ENCODE data around the gene FCHSD1. TPM values are rescaled to one million over a fixed set of nuclear protein-coding genes. Genes with fewer than 3 reads are reported as not detected.

FCHSD1 gene
- total and polyA plus RNA-seq, 2 of the 4 experiments (the other 2 are of a cell fraction) = 33.2 to 62.1 TPM

DNA sequence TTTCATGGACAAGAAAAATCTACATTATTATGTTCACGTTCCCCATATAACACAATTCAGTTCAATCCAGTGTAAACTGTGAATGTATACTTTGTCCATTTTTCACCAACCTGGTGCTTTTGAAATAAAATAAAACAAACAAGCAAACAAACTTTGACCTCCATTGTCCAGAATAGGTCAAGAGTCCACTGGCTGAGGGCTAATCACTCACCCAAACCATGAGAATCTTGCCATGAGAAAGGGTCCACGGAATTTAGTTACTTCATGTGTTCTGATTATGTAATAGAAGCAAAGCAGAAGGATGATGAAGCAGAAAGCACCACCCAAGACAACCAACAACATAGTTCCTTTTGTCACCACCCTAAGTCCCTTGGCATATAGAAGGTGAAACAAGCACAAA is 61.1 kb downstream of the FCHSD1 start:
- no TSS peak for BruUV-seq (replicated peaks)
- no CpG with 5 or more reads among the region's 2 CpGs for WGBS, 2 experiments (ENCODE audit: extremely low coverage in 2 of 2, insufficient read length in 1 of 2)
- Histone ChIP-seq H3K36me3 (ENCODE audit: control insufficient read depth, insufficient read depth, low read length) (peaks cover 2% of the 10 kb centered on the region; the same call in 1 of the 2 replicates), H2BK120ac (ENCODE audit: low read depth, low read length) (no peak overlapping the region), H3K4me2 (ENCODE audit: low read depth, low read length) (no peak overlapping the region), H3K27ac (ENCODE audit: insufficient read depth, low read length) (no peak overlapping the region), H4K5ac (ENCODE audit: low read depth, low read length) (no peak overlapping the region), H2BK20ac (ENCODE audit: low read depth, low read length) (no peak overlapping the region), H3K27me3 (ENCODE audit: control insufficient read depth, insufficient read depth, low read length) (no peaks in the 10 kb centered on the region), H2BK15ac (ENCODE audit: low read depth, low read length) (no peak overlapping the region), H3K9me1 (ENCODE audit: insufficient read depth, low read length) (no peaks in the 10 kb centered on the region), H3K4me3 (ENCODE audit: insufficient read depth, low read depth, low read length) (no peak overlapping the region), H2AFZ (replicated peaks; ENCODE audit: low read length, poor library complexity) (no peak overlapping the region), H3K56ac (ENCODE audit: extremely low read depth, insufficient read depth, low read length) (no peak overlapping the region), H2AK9ac (replicated peaks; ENCODE audit: low read depth, low read length, poor library complexity) (no peak overlapping the region), H2AK5ac (ENCODE audit: low read depth, low read length) (no peak overlapping the region), H3K18ac (ENCODE audit: low read depth, low read length) (no peak overlapping the region), H3K4ac (ENCODE audit: low read depth, low read length) (no peak overlapping the region), H3K14ac (replicated peaks; ENCODE audit: low read depth, low read length) (no peak overlapping the region), H4K20me1 (ENCODE audit: insufficient read depth, low read length) (no peaks in the 10 kb centered on the region), H3K4me1 (ENCODE audit: control insufficient read depth, insufficient read depth, low read length) (no peaks in the 10 kb centered on the region), H3K9me3 (ENCODE audit: control insufficient read depth, insufficient read depth, low read length) (no peaks in the 10 kb centered on the region), H3K9ac (ENCODE audit: low read depth, low read length) (no peak overlapping the region), H2BK5ac (ENCODE audit: low read depth, low read length, poor library complexity, severe bottlenecking) (no peak overlapping the region), H3K23ac (ENCODE audit: low read depth, low read length) (no peak overlapping the region), H3K79me1 (ENCODE audit: low read depth in 1 of 2, low read length in 2 of 2) (peaks cover 26 to 34% of the 10 kb centered on the region in 2 experiments), H4K91ac (ENCODE audit: insufficient read depth, low read depth, low read length) (no peak overlapping the region), H4K8ac (ENCODE audit: low read depth in 2 of 2, low read length in 2 of 2) (no peak overlapping the region)
- no peak for DNase-seq
- in situ Hi-C loops (cut with MboI; ENCODE audit: low sequenced_read_pairs) (loop anchor here (5.0 to 25.0 kb wide), 2 partner anchors 37 to 903 kb away; partner anchors contain the start of genes HARS1 and HARS2), dilution Hi-C loops (cut with HindIII; ENCODE audit: low sequenced_read_pairs, unreplicated experiment) (no loop called here), intact Hi-C loops (cut with micrococcal nuclease) (no loop called here)
- CTCF ChIA-PET = interaction anchor here (0.5 to 0.6 kb wide), 2 partner anchors 29 to 51 kb away, joined by 3 read pairs; partner anchors contain the start of gene DIAPH1
- no peak for ATAC-seq (ENCODE audit: low read depth)
- POLR2A ChIA-PET (ENCODE audit: unreplicated experiment) = no interaction called here
- TF ChIP-seq, protein P1, sequence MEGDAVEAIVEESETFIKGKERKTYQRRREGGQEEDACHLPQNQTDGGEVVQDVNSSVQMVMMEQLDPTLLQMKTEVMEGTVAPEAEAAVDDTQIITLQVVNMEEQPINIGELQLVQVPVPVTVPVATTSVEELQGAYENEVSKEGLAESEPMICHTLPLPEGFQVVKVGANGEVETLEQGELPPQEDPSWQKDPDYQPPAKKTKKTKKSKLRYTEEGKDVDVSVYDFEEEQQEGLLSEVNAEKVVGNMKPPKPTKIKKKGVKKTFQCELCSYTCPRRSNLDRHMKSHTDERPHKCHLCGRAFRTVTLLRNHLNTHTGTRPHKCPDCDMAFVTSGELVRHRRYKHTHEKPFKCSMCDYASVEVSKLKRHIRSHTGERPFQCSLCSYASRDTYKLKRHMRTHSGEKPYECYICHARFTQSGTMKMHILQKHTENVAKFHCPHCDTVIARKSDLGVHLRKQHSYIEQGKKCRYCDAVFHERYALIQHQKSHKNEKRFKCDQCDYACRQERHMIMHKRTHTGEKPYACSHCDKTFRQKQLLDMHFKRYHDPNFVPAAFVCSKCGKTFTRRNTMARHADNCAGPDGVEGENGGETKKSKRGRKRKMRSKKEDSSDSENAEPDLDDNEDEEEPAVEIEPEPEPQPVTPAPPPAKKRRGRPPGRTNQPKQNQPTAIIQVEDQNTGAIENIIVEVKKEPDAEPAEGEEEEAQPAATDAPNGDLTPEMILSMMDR (conservative IDR thresholded peaks at IDR 0.05; ENCODE audit: low read depth, low read length) = no peak
- no peak for TF ChIP-seq POLR2A (IDR thresholded peaks at IDR 0.05; ENCODE audit: low read depth, low read length)
- no peak for TF ChIP-seq MAFK (IDR thresholded peaks at IDR 0.05; ENCODE audit: low read depth, low read length)
- no peak for TF ChIP-seq MAZ (IDR thresholded peaks at IDR 0.05; ENCODE audit: borderline replicate concordance, low read depth, low read length)
- TF ChIP-seq, protein P2, sequence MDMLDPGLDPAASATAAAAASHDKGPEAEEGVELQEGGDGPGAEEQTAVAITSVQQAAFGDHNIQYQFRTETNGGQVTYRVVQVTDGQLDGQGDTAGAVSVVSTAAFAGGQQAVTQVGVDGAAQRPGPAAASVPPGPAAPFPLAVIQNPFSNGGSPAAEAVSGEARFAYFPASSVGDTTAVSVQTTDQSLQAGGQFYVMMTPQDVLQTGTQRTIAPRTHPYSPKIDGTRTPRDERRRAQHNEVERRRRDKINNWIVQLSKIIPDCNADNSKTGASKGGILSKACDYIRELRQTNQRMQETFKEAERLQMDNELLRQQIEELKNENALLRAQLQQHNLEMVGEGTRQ (IDR thresholded peaks at IDR 0.05; ENCODE audit: low read depth, low read length) = no peak
- no peak for TF ChIP-seq SMC3 (IDR thresholded peaks at IDR 0.05; ENCODE audit: low read depth, low read length)
- TF ChIP-seq BHLHE40 (IDR thresholded peaks at IDR 0.05; ENCODE audit: low read depth, low read length) = no peak
- TF ChIP-seq CEBPB (IDR thresholded peaks at IDR 0.05; ENCODE audit: low read depth, low read length) = no peak
- TF ChIP-seq RCOR1 (IDR thresholded peaks at IDR 0.05; ENCODE audit: insufficient replicate concordance, low read length) = no peak
- TF ChIP-seq RFX5 (IDR thresholded peaks at IDR 0.05; ENCODE audit: low read depth, low read length) = no peak
- no peak for TF ChIP-seq NFE2L2 (IDR thresholded peaks at IDR 0.05; ENCODE audit: low read depth, low read length)

All from IMR-90 (cell line).